ENCODE results near the gene TMED8.

Gene TMED8

GRCh38 chr14:77347751-77348150, 29.1 kb downstream of the TMED8 start:
- WGBS (ENCODE audit: insufficient coverage), result no CpG with 5 or more reads among the region's 3 CpGs
- Histone ChIP-seq H3K36me3 (ENCODE audit: control insufficient read depth in 4 of 4, insufficient read depth in 4 of 4, low read length in 3 of 4) (peaks cover 17 to 44% (median 33%) of the 10 kb centered on the region in 4 experiments), H3K4me1 (ENCODE audit: control extremely low read depth in 1 of 4, control insufficient read depth in 4 of 4, insufficient read depth in 4 of 4, low read length in 3 of 4) (peaks cover 9 to 30% (median 14%) of the 10 kb centered on the region in 4 experiments), H3K4me3 (ENCODE audit: control insufficient read depth in 1 of 7, extremely low read depth in 1 of 7, insufficient read depth in 4 of 7, low read depth in 2 of 7, low read length in 6 of 7) (peak overlapping the region in 1 of 7 experiments; percentile 28), H3K9me3 (ENCODE audit: control extremely low read depth in 1 of 5, control insufficient read depth in 4 of 5, insufficient read depth in 2 of 5, low read depth in 1 of 5, low read length in 4 of 5) (no peaks in the 10 kb centered on the region), H3K27ac (ENCODE audit: insufficient read depth in 1 of 2, low read depth in 1 of 2, low read length in 2 of 2, poor library complexity in 1 of 2, severe bottlenecking in 2 of 2) (peak overlapping the region in 1 of 2 experiments; percentile 60), H3K27me3 (replicated peaks in 2 of 5; ENCODE audit: control insufficient read depth in 4 of 5, insufficient read depth in 5 of 5, low read length in 4 of 5) (no peaks in the 10 kb centered on the region)
- peak; percentile 48 to 89 (median 83) for DNase-seq
- ChIA-PET CTCF (interaction anchor here (0.5 to 0.6 kb wide), 2 partner anchors 16 to 50 kb away, joined by 3 read pairs; no protein-coding TSS in a partner anchor), POLR2A (no interaction called here)

GRCh38 chr14:77346495-77346894, 30.4 kb downstream of the TMED8 start:
- H3K9me3 ChIP-seq (ENCODE audit: control extremely low read depth in 1 of 5, control insufficient read depth in 4 of 5, insufficient read depth in 2 of 5, low read depth in 1 of 5, low read length in 4 of 5), result no peaks in the 10 kb centered on the region
- H3K4me1 ChIP-seq (ENCODE audit: control extremely low read depth in 1 of 4, control insufficient read depth in 4 of 4, insufficient read depth in 4 of 4, low read length in 3 of 4), result peaks cover 9 to 30% (median 14%) of the 10 kb centered on the region in 4 experiments
- no peaks in the 10 kb centered on the region for H3K27me3 ChIP-seq (replicated peaks in 2 of 5; ENCODE audit: control insufficient read depth in 4 of 5, insufficient read depth in 5 of 5, low read length in 4 of 5)
- WGBS (ENCODE audit: insufficient coverage), result 100% methylated on average over 1 of the region's 2 CpGs
- H3K4me3 ChIP-seq (ENCODE audit: control insufficient read depth in 1 of 7, extremely low read depth in 1 of 7, insufficient read depth in 4 of 7, low read depth in 2 of 7, low read length in 6 of 7), result no peak overlapping the region
- no peak overlapping the region for H3K27ac ChIP-seq (ENCODE audit: insufficient read depth in 1 of 2, low read depth in 1 of 2, low read length in 2 of 2, poor library complexity in 1 of 2, severe bottlenecking in 2 of 2)
- ChIA-PET POLR2A (no interaction called here), CTCF (interaction anchor here (0.6 to 1.1 kb wide), 3 partner anchors 14 to 51 kb away, joined by 3 to 4 read pairs (median 3); no protein-coding TSS in a partner anchor)
- DNase-seq, result no peak
- H3K36me3 ChIP-seq (ENCODE audit: control insufficient read depth in 4 of 4, insufficient read depth in 4 of 4, low read length in 3 of 4), result peaks cover 17 to 56% (median 45%) of the 10 kb centered on the region in 4 experiments

GRCh38 chr14:77344377-77344996, 32.4 kb downstream of the TMED8 start:
- WGBS (ENCODE audit: insufficient coverage), result 100% methylated on average over 2 of the region's 3 CpGs

GRCh38 chr14:77343662-77344061, 33.2 kb downstream of the TMED8 start:
- POLR2A ChIA-PET, result no interaction called here

More at GRCh38 chr14:77344377-77344996, 32.4 kb downstream of the TMED8 start:
- no peak overlapping the region for H3K27ac ChIP-seq (ENCODE audit: insufficient read depth in 1 of 2, low read depth in 1 of 2, low read length in 2 of 2, poor library complexity in 1 of 2, severe bottlenecking in 2 of 2)
- DNase-seq, result no peak
- POLR2A ChIA-PET, result no interaction called here
- CTCF ChIA-PET, result interaction anchor here (1.2 kb wide), 1 partner anchor 9 kb away, joined by 4 read pairs; no protein-coding TSS in a partner anchor
- peaks cover 19 to 62% (median 53%) of the 10 kb centered on the region in 4 experiments for H3K36me3 ChIP-seq (ENCODE audit: control insufficient read depth in 4 of 4, insufficient read depth in 4 of 4, low read length in 3 of 4)
- H3K4me3 ChIP-seq (ENCODE audit: control insufficient read depth in 1 of 7, extremely low read depth in 1 of 7, insufficient read depth in 4 of 7, low read depth in 2 of 7, low read length in 6 of 7), result no peak overlapping the region
- peaks cover 9 to 24% (median 13%) of the 10 kb centered on the region in 4 experiments for H3K4me1 ChIP-seq (ENCODE audit: control extremely low read depth in 1 of 4, control insufficient read depth in 4 of 4, insufficient read depth in 4 of 4, low read length in 3 of 4)
- H3K9me3 ChIP-seq (ENCODE audit: control extremely low read depth in 1 of 5, control insufficient read depth in 4 of 5, insufficient read depth in 2 of 5, low read depth in 1 of 5, low read length in 4 of 5), result no peaks in the 10 kb centered on the region
- H3K27me3 ChIP-seq (replicated peaks in 2 of 5; ENCODE audit: control insufficient read depth in 4 of 5, insufficient read depth in 5 of 5, low read length in 4 of 5), result no peaks in the 10 kb centered on the region

GRCh38 chr14:77342726-77343397, 34.0 kb downstream of the TMED8 start:
- Histone ChIP-seq H3K27ac (ENCODE audit: insufficient read depth in 1 of 2, low read depth in 1 of 2, low read length in 2 of 2, poor library complexity in 1 of 2, severe bottlenecking in 2 of 2) (no peak overlapping the region), H3K9me3 (ENCODE audit: control extremely low read depth in 1 of 5, control insufficient read depth in 4 of 5, insufficient read depth in 2 of 5, low read depth in 1 of 5, low read length in 4 of 5) (no peaks in the 10 kb centered on the region), H3K4me1 (ENCODE audit: control extremely low read depth in 1 of 4, control insufficient read depth in 4 of 4, insufficient read depth in 4 of 4, low read length in 3 of 4) (peaks cover 8 to 14% (median 10%) of the 10 kb centered on the region in 4 experiments), H3K4me3 (ENCODE audit: control insufficient read depth in 1 of 7, extremely low read depth in 1 of 7, insufficient read depth in 4 of 7, low read depth in 2 of 7, low read length in 6 of 7) (no peak overlapping the region), H3K27me3 (replicated peaks in 2 of 5; ENCODE audit: control insufficient read depth in 4 of 5, insufficient read depth in 5 of 5, low read length in 4 of 5) (no peaks in the 10 kb centered on the region), H3K36me3 (ENCODE audit: control insufficient read depth in 4 of 4, insufficient read depth in 4 of 4, low read length in 3 of 4) (peaks cover 23 to 73% (median 60%) of the 10 kb centered on the region in 4 experiments)
- DNase-seq, result no peak
- ChIA-PET CTCF (interaction anchor here (1.3 kb wide), 1 partner anchor 26 kb away, joined by 3 read pairs; no protein-coding TSS in a partner anchor), POLR2A (no interaction called here)
- 97% methylated on average over 8 of the region's 10 CpGs for WGBS (ENCODE audit: insufficient coverage)

More at GRCh38 chr14:77343662-77344061, 33.2 kb downstream of the TMED8 start:
- peaks cover 9 to 18% (median 10%) of the 10 kb centered on the region in 4 experiments for H3K4me1 ChIP-seq (ENCODE audit: control extremely low read depth in 1 of 4, control insufficient read depth in 4 of 4, insufficient read depth in 4 of 4, low read length in 3 of 4)
- CTCF ChIA-PET, result interaction anchor here (1.2 kb wide), 1 partner anchor 10 kb away, joined by 4 read pairs; no protein-coding TSS in a partner anchor
- no peak overlapping the region for H3K27ac ChIP-seq (ENCODE audit: insufficient read depth in 1 of 2, low read depth in 1 of 2, low read length in 2 of 2, poor library complexity in 1 of 2, severe bottlenecking in 2 of 2)
- H3K36me3 ChIP-seq (ENCODE audit: control insufficient read depth in 4 of 4, insufficient read depth in 4 of 4, low read length in 3 of 4), result peaks cover 22 to 68% (median 54%) of the 10 kb centered on the region in 4 experiments
- H3K27me3 ChIP-seq (replicated peaks in 2 of 5; ENCODE audit: control insufficient read depth in 4 of 5, insufficient read depth in 5 of 5, low read length in 4 of 5), result no peaks in the 10 kb centered on the region
- H3K9me3 ChIP-seq (ENCODE audit: control extremely low read depth in 1 of 5, control insufficient read depth in 4 of 5, insufficient read depth in 2 of 5, low read depth in 1 of 5, low read length in 4 of 5), result no peaks in the 10 kb centered on the region
- 100% methylated on average over 1 of the region's 2 CpGs for WGBS (ENCODE audit: insufficient coverage)
- no peak for DNase-seq
- H3K4me3 ChIP-seq (ENCODE audit: control insufficient read depth in 1 of 7, extremely low read depth in 1 of 7, insufficient read depth in 4 of 7, low read depth in 2 of 7, low read length in 6 of 7), result no peak overlapping the region

- 98% methylated on average over 4 of the region's 4 CpGs for whole genome bisulfite sequencing (ENCODE audit: insufficient coverage)
- Histone ChIP-seq H3K27me3 (replicated peaks in 2 of 5; ENCODE audit: control insufficient read depth in 4 of 5, insufficient read depth in 5 of 5, low read length in 4 of 5) (no peaks in the 10 kb centered on the region), H3K36me3 (ENCODE audit: control insufficient read depth in 4 of 4, insufficient read depth in 4 of 4, low read length in 3 of 4) (peaks cover 24 to 81% (median 65%) of the 10 kb centered on the region in 4 experiments), H3K9me3 (ENCODE audit: control extremely low read depth in 1 of 5, control insufficient read depth in 4 of 5, insufficient read depth in 2 of 5, low read depth in 1 of 5, low read length in 4 of 5) (no peaks in the 10 kb centered on the region), H3K4me3 (ENCODE audit: control insufficient read depth in 1 of 7, extremely low read depth in 1 of 7, insufficient read depth in 4 of 7, low read depth in 2 of 7, low read length in 6 of 7) (no peak overlapping the region), H3K4me1 (ENCODE audit: control extremely low read depth in 1 of 4, control insufficient read depth in 4 of 4, insufficient read depth in 4 of 4, low read length in 3 of 4) (no peaks in the 10 kb centered on the region), H3K27ac (ENCODE audit: insufficient read depth in 1 of 2, low read depth in 1 of 2, low read length in 2 of 2, poor library complexity in 1 of 2, severe bottlenecking in 2 of 2) (no peak overlapping the region)
- CTCF ChIA-PET, result interaction anchor here (0.7 to 1.1 kb wide), 2 partner anchors 189 to 192 kb away, joined by 3 read pairs; no protein-coding TSS in a partner anchor
- DNase-seq, result no peak
- POLR2A ChIA-PET, result interaction anchor here (0.7 kb wide), 1 partner anchor 10 kb away, joined by 4 read pairs; no protein-coding TSS in a partner anchor
Observed at GRCh38 chr14:77340389-77340788, 36.5 kb downstream of the TMED8 start.
